GM18519 (cell line): ENCODE data around the gene SRRM3.
"Not testable (repeated sequence)": the region's sequence is repeated elsewhere in the genome, so short reads cannot be mapped to it uniquely, and the experiment has no call there.

Experiments used
- ATAC-seq: cut with Tn5 transposase; IDR thresholded peaks from one replicate; pipeline ENCODE4 v1.9.1; 2021; ENCODE audit warnings: mild to moderate bottlenecking, moderate library complexity; ENCODE audit not compliant: unreplicated experiment, low FRiP score

Gene SRRM3

DNA sequence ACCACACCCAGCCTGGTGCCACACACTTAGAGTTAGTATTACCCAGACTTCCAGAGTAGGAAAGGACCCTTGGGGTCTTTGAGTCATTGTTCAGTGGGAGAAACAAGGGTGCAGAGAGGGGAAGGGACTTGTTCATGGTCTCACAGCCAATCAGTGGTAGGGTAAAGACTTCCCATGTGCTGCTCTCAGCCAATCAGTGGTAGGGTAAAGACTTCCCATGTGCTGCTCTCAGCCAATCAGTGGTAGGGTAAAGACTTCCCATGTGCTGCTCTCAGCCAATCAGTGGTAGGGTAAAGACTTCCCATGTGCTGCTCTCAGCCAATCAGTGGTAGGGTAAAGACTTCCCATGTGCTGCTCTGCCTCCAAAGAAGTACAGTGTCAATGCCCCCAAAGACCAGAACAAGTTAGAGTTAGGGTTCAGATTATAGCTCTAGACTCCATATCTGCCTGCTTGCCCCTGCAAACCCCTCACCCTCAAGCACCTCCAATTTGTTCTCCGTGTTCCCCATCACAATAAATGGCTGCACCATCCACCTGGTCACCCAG, 25.3 kb downstream of the SRRM3 start:
- not testable (repeated sequence) for ATAC-seq

DNA sequence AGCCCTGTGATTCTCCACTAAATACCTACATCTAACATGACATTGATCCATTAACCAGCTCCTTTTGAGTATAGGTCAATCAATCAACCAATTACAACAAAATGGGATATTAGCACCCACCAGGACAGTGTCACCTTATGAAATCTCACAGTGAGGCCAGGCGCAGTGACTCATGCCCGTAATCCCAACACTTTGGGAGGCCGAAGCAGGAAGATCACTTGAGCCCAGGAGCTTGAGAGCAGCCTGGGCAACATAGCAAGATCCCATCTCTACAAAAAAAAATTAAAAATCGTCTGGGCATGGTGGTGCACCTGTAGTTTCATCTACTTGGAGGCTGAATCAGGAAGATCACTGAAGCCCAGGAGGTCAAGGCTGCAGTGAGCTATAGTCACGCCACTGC, 28.5 kb downstream of the SRRM3 start:
- no peak for ATAC-seq

DNA sequence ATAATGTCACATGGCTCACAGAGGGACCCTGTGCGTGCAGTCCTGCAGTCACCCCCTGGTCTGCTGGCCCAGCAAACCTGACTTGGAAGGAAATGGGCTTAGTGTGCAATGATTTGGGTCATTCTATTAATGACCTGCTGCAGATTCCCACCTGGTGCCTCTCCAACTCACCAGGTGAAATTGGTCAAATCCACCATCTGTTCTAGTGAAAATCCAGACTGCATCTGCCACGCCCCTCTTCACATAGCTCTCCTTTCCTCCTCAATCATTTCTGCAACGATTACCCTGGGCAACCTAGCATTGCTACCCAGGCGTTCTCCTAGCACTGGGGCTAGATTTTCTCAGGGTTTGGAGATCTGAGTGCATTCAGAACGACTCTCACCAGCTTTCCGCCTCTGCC, 29.4 kb downstream of the SRRM3 start:
- no peak for ATAC-seq

DNA sequence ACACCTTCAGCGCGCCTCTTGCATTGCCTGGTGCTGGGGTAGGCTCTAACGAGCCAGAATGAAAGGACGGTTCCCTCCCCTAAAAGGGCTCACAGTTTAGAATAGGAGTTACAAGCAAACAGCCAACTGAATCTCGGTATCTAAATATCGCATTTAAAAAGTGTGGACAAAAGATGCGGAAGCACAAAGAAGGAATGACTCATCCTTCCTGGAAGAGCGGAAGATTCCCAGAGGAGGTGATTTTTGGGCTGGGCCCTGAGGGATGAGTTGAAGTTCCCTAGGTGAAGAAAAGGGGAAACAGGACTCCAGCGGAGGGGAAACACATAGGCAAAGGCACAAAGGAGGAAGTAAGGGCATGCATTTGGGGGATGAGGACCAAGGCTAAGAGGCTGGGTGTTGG, 29.9 kb downstream of the SRRM3 start:
- ATAC-seq, result no peak

DNA sequence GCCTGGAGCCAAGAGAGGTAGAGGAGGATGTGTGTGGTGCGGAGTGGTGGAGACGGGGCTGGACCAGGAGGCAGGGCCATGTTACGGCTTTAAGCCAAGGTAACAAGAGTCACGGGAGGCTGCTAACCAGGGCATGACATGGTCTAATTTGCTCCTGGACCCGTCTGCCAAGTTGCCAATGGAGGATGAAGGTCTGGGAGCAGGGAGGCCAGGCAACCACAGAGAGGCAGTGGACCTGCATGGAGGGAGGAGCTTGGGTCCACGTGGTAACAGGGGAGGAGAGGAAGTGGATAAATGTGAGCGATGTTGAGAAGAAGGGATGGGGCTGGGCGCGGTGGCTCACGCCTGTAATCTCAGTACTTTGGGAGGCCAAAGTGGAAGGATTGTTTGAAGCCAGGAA, 31.0 kb downstream of the SRRM3 start:
- no peak for ATAC-seq

DNA sequence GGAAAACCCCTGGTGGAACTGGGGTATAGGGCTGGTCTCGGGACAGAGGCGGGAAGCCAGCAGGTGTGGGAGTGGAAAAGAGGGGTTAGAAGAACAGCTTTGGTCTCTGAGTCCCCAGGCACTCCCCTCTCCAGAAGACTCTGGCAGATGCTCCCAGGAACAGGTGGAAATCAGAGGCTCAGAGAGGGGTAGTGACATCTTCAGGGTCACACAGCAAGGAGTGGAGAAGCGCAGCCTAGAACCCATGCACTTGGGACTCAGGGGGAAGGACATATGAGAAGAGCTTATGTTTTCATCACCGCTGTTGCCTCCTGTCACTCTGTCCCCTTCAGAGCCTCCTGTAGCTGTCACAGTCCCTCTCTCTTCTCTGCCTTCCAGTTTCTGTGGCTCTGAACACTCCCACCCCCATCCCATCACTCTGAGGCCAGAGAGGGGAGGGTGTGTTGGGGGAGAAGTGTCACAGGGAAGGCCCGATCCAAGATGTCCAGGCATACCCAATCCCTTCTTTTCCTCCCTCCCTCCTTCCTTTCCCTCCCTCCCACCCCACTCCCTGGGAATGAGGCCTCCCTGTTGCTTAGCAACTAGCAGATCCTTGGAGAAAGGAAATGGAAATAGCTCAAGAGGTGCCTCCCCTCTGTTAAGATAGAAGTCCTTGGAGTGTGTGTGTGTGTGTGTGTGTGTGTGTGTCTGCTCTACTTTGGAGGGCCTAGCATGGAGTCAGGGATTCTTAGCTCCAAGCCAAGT, 32.0 kb downstream of the SRRM3 start:
- no peak for ATAC-seq

DNA sequence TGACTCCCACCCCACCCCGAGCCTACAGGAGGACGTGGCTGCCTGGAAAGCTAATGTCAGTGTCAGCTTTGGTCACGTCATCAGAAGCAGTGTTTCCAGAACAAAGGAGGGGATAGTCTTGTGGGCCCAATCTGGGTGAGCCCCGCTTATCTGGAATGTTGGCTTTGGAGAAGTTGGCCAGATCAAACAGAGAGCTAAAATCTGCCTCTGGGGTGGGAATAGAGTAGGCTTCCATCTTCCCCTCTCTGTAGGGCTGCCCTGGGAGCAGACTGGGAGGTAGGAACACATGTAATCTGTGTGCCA, 32.5 kb downstream of the SRRM3 start:
- no peak for ATAC-seq

DNA sequence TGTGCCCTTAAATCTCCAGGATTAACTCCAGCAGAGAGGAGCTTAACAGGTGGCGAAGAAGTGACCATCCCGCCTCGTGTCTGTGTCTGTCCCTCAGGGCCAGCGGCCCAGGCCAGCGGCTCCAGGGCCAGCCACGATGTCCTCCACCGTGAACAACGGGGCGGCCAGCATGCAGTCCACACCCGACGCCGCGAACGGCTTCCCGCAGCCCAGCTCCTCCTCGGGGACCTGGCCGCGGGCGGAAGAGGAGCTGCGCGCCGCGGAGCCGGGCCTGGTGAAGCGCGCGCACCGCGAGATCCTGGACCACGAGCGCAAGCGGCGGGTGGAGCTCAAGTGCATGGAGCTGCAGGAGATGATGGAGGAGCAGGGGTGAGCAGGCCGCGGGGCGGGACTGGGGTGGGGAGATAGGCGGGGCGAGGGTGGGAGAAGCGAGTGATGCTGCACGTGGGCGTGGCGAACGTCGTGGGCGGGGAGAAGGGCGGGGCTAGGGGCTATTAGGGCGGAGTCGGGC, 33.3 kb downstream of the SRRM3 start:
- ATAC-seq, result no peak

DNA sequence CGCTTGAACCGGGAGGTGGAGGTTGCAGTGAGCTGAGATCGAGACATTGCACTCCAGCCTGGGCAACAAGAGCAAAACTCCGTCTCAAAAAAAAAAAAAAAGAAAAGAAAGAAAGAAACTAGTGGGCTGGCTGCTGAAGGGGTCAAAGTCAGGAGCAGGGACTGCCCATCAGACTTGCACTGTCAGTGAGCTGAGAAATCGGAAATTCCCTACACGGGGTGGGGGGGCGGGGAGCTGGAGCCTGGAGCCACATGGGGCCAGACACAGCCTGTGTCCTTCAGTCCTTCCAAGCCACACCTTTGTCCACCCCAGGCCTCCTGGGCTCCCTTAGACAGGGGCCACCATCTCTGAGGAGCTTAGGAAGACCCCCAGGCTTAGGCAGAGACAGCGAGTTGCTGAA, 34.5 kb downstream of the SRRM3 start:
- ATAC-seq, result no peak

DNA sequence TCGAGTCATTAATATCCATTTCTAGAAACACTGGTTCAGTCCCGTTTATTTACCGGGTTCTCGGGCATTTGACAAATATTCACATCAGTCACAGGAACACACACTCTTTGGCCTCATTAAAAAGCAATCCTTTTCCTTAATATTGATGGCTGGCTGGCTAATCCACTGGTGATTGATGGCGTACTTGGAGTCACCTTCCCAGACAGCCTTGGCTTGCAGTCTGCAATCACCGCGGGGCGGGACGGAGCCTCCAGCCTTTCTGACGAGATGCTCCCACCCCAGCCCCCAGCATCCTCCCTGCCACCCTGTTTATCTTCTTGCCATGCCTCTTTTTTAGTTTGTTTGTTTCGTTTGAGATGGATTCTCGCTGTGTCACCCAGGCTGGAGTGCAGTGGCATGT, 36.6 kb downstream of the SRRM3 start:
- ATAC-seq, result no peak

DNA sequence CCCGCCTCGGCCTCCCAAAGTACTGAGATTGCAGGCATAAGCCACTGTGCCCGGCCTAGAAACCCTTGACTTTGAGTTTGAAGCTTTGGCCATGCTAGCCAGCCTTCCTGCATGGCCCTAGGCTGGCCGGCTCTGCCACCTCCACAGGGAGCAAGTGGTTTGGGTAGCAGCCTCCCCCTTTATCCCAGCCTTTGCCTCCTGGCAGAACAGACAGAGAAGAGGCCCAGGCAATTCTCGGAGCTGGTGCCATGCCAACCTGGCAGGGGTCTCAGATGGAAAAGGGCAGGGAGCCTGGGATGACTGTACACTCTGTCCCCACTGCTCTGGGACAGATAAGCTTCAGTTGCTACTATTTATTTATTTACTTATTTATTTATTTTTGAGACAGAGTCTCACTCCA, 39.4 kb downstream of the SRRM3 start:
- ATAC-seq, result no peak

DNA sequence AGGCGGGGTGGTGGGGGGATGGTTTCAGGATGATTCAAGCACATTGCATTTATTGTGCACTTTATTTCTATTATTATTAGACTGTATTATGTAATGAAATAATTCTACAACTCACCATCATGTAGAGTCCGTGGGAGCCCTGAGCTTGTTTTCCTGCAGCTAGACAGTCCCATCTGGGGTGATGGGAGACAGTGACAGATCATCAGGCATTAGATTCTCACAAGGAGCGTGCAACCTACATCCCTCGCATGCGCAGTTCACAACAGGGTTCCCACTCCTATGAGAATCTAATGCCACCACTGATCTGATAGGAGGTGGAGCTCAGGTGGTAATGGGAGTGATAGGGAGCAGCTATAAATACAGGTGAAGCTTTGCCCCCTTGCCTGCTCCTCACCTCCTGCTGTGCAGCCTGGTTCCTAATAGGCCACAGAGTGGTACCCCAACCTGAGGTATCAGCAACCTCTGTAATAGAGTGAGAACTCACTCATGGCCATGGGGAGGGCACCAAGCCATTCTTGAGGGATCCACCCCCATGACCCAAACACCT, 40.9 kb downstream of the SRRM3 start:
- ATAC-seq, result not testable (repeated sequence)

DNA sequence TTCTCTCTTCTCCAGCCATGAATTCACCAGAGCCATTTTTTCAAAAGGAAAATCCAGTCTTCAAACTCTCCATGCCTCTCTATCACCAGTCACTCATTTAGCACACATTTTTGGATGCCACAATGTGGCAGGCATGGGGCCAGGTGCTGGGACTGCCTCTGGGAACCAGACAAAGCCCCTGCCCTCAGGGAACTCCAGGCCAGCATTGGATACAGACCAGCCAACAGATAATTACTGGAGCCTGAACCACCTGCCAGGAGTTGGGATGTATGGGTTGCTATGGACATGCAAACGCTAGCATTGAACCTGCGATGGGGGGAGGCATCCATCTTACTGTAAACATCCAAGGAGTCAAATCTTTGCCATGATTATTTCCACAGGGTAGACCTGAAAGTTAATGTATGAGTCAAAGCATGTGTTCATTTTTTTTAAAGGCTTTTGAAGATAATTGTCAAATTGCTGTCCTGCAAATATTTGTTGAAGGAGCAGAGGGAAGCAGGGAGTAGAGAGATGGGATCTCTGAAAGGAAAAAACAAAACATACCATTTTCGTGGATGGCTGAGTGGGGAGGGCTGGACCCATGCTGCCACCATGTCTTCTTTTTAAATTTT, 43.2 kb downstream of the SRRM3 start:
- no peak for ATAC-seq

DNA sequence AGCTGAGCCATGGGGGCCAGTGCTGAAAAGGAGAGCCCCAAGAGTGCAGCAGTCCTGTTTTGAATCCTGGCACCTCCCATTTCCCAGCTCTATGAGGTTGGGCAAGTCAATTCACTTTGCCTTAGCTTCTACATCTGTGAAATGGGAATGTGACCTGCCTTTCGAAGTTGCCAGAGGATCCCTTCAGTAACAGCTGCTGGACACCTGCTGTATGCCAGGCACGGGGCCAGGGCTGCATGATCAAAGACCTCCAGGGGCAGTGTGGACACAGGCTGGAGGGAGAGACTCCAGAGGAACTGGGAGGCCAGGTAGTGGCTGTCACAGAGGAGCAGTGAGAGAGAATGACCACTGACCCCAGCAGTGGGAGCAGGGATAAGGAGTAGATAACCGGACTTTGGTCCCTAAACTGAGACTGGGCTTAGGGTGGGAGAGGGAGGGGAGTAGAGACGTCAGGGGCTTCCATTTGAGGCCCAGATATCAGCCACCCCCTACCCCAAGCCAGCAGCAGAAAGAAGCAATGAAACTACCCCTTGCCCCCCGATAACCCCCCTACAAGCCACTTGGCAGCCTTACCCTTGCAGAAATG, 45.2 kb downstream of the SRRM3 start:
- ATAC-seq, result no peak

DNA sequence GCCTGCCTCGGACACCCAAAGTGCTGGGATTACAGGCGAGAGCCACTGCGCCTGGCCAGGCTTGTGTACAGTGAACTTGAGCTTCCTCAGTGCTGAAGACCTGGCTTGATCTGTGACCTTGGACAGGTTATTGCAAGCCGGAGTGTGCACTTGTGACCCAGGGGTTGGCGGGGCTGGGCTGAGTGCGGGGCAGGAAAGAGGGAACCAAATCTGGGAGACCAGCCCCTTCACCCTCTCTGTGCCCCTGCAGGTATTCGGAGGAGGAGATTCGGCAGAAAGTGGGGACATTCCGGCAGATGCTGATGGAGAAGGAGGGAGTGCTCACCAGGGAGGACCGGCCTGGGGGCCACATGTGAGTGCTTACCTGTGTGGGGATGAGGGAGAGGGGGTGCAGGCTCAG, 46.2 kb downstream of the SRRM3 start:
- ATAC-seq, result no peak

DNA sequence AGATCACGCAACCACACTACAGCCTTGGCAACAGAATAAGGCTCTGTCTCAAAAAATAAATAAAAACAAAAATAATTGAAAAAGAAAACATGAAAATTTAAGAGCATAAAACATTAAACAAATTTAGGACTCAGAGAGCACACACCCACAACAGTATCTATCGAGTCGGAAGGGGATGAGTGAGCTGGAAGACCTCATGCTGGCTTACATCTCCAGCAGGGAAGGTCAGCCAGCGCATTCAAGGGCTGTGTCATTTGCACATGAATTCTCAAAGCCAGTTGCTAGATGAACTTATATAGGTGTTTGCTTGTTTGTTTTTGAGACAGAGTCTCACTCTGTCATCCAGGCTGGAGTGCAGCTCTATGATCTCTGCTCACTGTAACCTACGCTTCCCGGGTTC, 50.3 kb downstream of the SRRM3 start:
- no peak for ATAC-seq

DNA sequence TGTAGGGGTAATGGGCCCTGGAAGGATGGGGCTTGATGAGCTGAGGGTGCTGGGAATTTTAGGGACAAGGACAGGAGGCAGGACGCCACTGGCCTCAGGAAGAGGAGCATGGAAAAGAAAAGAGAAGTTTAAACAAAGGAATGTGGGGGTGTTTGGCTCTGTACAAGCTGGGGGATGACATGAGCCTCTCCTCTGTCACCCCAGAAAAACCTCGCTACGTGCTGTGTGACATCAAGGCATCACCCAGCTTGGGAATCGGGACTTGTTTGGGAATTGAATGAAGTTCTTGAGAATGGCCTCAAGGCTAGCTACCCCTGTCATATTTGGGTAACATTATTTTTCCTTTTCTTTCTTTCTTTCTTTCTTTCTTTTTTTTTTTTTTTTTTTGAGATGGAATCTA, 53.1 kb downstream of the SRRM3 start:
- no peak for ATAC-seq

DNA sequence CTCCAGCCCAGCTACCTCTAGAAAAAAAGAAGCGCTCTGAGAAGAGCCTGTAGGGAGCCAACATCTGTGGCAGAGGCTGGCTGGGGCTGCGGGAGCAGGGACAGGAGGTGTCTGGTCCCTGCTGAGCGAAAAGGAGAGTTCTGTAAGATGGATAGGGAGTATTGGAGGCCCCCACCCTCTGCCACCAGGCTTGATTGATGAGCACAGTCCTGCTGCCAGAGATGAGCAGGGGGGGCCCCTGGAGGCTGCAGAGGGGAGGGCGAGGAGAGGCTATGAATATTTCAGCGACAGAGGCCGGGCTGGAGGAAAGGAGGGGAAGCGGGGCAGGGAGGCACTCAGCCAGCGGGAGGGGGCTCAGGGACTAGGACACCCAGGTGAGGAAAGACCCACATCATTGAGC, 56.3 kb downstream of the SRRM3 start:
- ATAC-seq, result no peak

DNA sequence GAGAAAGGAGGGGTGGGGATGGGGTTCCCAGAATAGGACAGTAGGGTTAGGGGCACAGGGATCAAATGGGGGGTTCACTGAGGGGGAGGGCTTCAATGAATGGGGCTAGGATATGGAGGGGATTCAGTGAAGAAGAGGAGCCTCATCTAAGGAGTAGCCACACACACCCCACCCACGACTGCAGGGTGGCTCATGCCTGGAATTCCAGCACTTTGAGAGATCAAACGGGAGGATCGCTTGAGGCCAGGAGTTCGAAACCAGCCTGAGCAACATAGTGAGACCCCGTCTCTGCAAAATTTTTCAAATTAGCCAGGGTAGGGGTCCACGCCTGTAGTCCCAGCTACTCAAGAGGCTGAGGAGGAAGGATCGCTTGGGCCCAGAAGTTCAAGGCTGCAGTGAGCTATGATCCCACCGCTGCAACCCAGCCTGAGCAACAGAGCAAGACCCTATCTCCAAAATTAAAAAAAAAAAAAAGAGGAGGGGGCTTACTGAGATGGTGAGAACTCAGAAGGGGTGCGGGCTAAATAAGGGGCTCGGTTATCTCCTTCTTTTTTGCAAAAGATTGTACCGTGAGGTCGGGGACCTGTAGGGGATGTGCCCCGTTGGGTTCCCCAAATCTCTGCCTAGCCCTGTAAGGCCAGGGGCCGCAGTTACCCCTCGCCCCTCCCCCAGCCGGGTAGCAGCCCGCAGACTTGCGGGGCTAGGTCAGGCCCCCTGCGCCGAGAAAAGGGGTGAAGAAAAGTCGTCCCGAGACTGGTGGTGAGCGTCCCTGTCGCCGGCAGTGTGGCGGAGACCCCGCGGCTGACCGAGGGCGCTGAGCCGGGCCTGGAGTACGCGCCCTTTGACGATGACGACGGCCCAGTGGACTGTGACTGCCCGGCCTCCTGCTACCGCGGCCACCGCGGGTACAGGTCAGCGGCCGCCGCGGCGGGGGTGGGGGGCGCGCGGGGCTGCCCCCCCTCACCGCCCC, 57.7 kb downstream of the SRRM3 start:
- no peak for ATAC-seq

DNA sequence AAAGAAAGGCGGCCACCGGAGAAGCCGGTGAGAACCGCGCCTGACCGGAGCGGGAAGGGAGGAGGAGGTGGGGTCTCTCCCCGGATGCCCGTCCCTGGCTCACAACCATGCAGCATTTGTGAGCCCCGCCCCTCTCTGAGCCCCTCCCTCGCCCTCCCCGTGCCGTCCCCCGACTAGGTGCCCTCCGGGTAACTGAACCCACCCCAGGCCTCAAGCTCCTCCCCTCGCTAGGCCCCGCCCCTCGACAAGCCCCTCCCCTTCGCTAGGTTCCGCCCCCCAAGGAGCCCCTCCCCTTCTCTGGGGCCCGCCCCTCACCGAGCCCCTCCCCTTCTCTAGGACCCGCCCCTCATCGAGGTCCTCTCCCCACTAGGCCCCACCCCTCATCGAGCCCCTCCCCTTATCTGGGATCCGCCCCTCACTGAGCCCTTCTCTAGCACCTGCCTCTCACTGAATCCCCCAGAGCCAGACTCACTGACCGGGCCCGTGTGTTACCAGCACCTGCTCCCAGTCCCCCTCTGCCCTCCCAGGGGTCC, 58.5 kb downstream of the SRRM3 start:
- ATAC-seq, result no peak
